COLO829 (cell line): Measurements from ENCODE around the gene ARHGAP22.
"Not testable (repeated sequence)": the region's sequence is repeated elsewhere in the genome, so short reads cannot be mapped to it uniquely, and the experiment has no call there.

Experiments used
- DNase-seq: peaks from one replicate; pipeline ENCODE4 v3.0.0; 2012; ENCODE audit warnings: low spot score

ARHGAP22 gene

GRCh38 chr10:48450233-48450740 lies 154.6 kb downstream of the ARHGAP22 start:
- no peak for DNase-seq

GRCh38 chr10:48449501-48450232 lies 155.2 kb downstream of the ARHGAP22 start:
- DNase-seq: no peak

GRCh38 chr10:48448796-48449195 lies 156.1 kb downstream of the ARHGAP22 start:
- DNase-seq: no peak

- DNase-seq: no peak
These were observed 157.3 kb downstream of the ARHGAP22 start for GRCh38 chr10:48447356-48448215.

- no peak for DNase-seq
These were observed 158.1 kb downstream of the ARHGAP22 start for GRCh38 chr10:48446785-48447184.

- DNase-seq: no peak
These were observed 158.9 kb downstream of the ARHGAP22 start for GRCh38 chr10:48445932-48446331.

GRCh38 chr10:48444861-48445841 lies 159.7 kb downstream of the ARHGAP22 start:
- DNase-seq: no peak

- no peak for DNase-seq
These were observed 160.6 kb downstream of the ARHGAP22 start for GRCh38 chr10:48444266-48444665.

- DNase-seq: no peak
These were observed 162.1 kb downstream of the ARHGAP22 start for GRCh38 chr10:48442809-48443177.

- no peak for DNase-seq
These were observed 162.6 kb downstream of the ARHGAP22 start for GRCh38 chr10:48442090-48442808.

GRCh38 chr10:48440771-48441170 lies 164.1 kb downstream of the ARHGAP22 start:
- no peak for DNase-seq

- DNase-seq: no peak
These were observed 165.3 kb downstream of the ARHGAP22 start for GRCh38 chr10:48439581-48440041.

GRCh38 chr10:48439031-48439430 lies 165.8 kb downstream of the ARHGAP22 start:
- no peak for DNase-seq

GRCh38 chr10:48437546-48437945 lies 167.3 kb downstream of the ARHGAP22 start:
- DNase-seq: no peak

GRCh38 chr10:48431871-48432270 lies 173.0 kb downstream of the ARHGAP22 start:
- no peak for DNase-seq

- no peak for DNase-seq
These were observed 174.4 kb downstream of the ARHGAP22 start for GRCh38 chr10:48430402-48430993.

GRCh38 chr10:48429309-48429708 lies 175.6 kb downstream of the ARHGAP22 start:
- DNase-seq: no peak

- no peak for DNase-seq
These were observed 176.0 kb downstream of the ARHGAP22 start for GRCh38 chr10:48428896-48429295.

- DNase-seq: no peak
These were observed 181.0 kb downstream of the ARHGAP22 start for GRCh38 chr10:48423884-48424283.

GRCh38 chr10:48421862-48422261 lies 183.0 kb downstream of the ARHGAP22 start:
- not testable (repeated sequence) for DNase-seq

- no peak for DNase-seq
These were observed 185.2 kb downstream of the ARHGAP22 start for GRCh38 chr10:48419714-48420113.
